K562 (cell line): ENCODE data around the gene RPS6KA2. TPM values are rescaled to one million over a fixed set of nuclear protein-coding genes. Genes with fewer than 3 reads are reported as not detected.

Source experiments
- ATAC-seq: fragments of 200-7000 bp; cut with Tn5 transposase; 3 replicates; pipeline ENCODE4 v1.9.1; 2020; ENCODE audit warnings: moderate library complexity
- BruUV-seq: library from RNA; stranded (reverse); fragments of 400-500 nt; replicated peaks from 2 replicates; lab custom pipeline; 2021; lab: Mats Ljungman, UMichigan
- CTCF ChIA-PET: fragments of 300-600 bp; formaldehyde crosslinking; extraction: SDS; loops from one replicate; lab custom pipeline; 2021; ENCODE audit warnings: low intra/inter-chr PET ratio; lab: Yijun Ruan, JAX
- POLR2A ChIA-PET: fragments of 300-600, 350-650 bp; sonication (Branson Sonifier 250); formaldehyde crosslinking; extraction: SDS; loops from one replicate; lab custom pipeline; 2021; ENCODE audit warnings: antibody characterized with exemption, inconsistent platforms; lab: Yijun Ruan, JAX
- DNase-seq, 4 experiments: peaks; one replicate each; pipeline versions ENCODE4 v3.0.0 to v3.0.0-alpha.2; 2011 to 2018; ENCODE audit warnings: low spot score in 3 of 4, mixed read lengths in 3 of 4; ENCODE audit errors: extremely low read depth in 1 of 4
- FAIRE-seq: peaks from 2 replicates; lab custom pipeline; 2011; peaks lifted over from hg19 to GRCh38; lab: Jason Lieb, UNC
- H2AFZ ChIP-seq: 2 replicates; pipeline ENCODE4 v1.6.0; 2011; ENCODE audit warnings: low read depth, low read length, control low read depth, inconsistent platforms
- H3K27ac ChIP-seq: fragments of 200-600 bp; 3 replicates; pipeline ENCODE4 v1.8.0; 2011; ENCODE audit warnings: low read depth, mild to moderate bottlenecking, control low read depth, inconsistent platforms, low read length, moderate library complexity, mixed read lengths; ENCODE audit errors: extremely low read depth
- H3K27me3 ChIP-seq, 2 experiments: fragments of 300-600 bp in 1 of 2; 2 replicates in 1 of 2; 3 replicates in 1 of 2; pipeline versions ENCODE4 v1.6.0 to v1.8.0; 2011; ENCODE audit warnings: inconsistent platforms in 2 of 2, low read length in 2 of 2, mild to moderate bottlenecking in 1 of 2, mixed read lengths in 1 of 2, moderate library complexity in 1 of 2; ENCODE audit not compliant: control insufficient read depth in 2 of 2, insufficient read depth in 2 of 2
- H3K36me3 ChIP-seq: fragments of 300-600 bp; 3 replicates; pipeline ENCODE4 v1.8.0; 2011; ENCODE audit warnings: mild to moderate bottlenecking, low read length, inconsistent platforms; ENCODE audit not compliant: control insufficient read depth, insufficient read depth
- H3K4me1 ChIP-seq, 2 experiments: fragments of 200-600 bp in 1 of 2; replicated peaks in 1 of 2; 2 replicates in 1 of 2; 3 replicates in 1 of 2; pipeline versions ENCODE4 v1.5.1 to v1.8.0; 2011; ENCODE audit warnings: inconsistent platforms in 2 of 2, low read length in 2 of 2, mild to moderate bottlenecking in 1 of 2, mixed read lengths in 1 of 2, moderate library complexity in 1 of 2; ENCODE audit not compliant: control insufficient read depth in 2 of 2, insufficient read depth in 2 of 2
- H3K4me2 ChIP-seq: 2 replicates; pipeline ENCODE4 v1.6.1; 2011; ENCODE audit warnings: low read length, control low read depth, inconsistent platforms, mixed read lengths; ENCODE audit not compliant: insufficient read depth
- H3K4me3 ChIP-seq: fragments of 200-600 bp; sonication (generic), shearing (Covaris generic); 2 replicates; pipeline ENCODE4 v1.5.1; 2016; ENCODE audit warnings: control low read depth, inconsistent platforms
- H3K79me2 ChIP-seq: fragments of 200-600 bp; 3 replicates; pipeline ENCODE4 v1.8.0; 2011; ENCODE audit warnings: low read length, inconsistent platforms; ENCODE audit not compliant: control insufficient read depth, insufficient read depth
- H3K9ac ChIP-seq, 2 experiments: 2 replicates each; pipeline versions ENCODE4 v1.6.0 to v1.6.1; 2011; ENCODE audit warnings: low read depth in 2 of 2, low read length in 2 of 2, control low read depth in 1 of 2, inconsistent platforms in 1 of 2, mild to moderate bottlenecking in 1 of 2, mixed read lengths in 1 of 2; ENCODE audit not compliant: insufficient read depth in 1 of 2
- H3K9me1 ChIP-seq: one replicate; pipeline ENCODE4 v1.6.0; 2011; ENCODE audit warnings: inconsistent platforms, mild to moderate bottlenecking, low read length, moderate library complexity; ENCODE audit not compliant: control insufficient read depth, insufficient read depth
- H3K9me3 ChIP-seq: replicated peaks from 2 replicates; pipeline ENCODE4 v1.5.1; 2011; ENCODE audit warnings: low read depth, low read length, inconsistent platforms; ENCODE audit not compliant: control insufficient read depth, insufficient read depth
- H4K20me1 ChIP-seq: replicated peaks from 2 replicates; pipeline ENCODE4 v1.6.1; 2011; ENCODE audit warnings: low read length, inconsistent platforms, mixed read lengths; ENCODE audit not compliant: control insufficient read depth, insufficient read depth
- ARHGAP35 ChIP-seq: fragments of 450-650 bp; IDR thresholded peaks from 2 replicates; pipeline ENCODE4 v1.6.1; 2018; ENCODE audit not compliant: partially characterized antibody
- BRCA1 ChIP-seq, 2 experiments: fragments of 450-650 bp in 1 of 2; sonication (generic) in 1 of 2; formaldehyde crosslinking in 1 of 2; IDR thresholded peaks; 2 replicates each; pipeline versions ENCODE4 v1.5.0 to v1.6.1; 2017 to 2020; ENCODE audit warnings: mild to moderate bottlenecking in 1 of 2, missing genetic modification reagents in 1 of 2
- CHD4 ChIP-seq: fragments of 200-600 bp; sonication (generic); IDR thresholded peaks from 3 replicates; pipeline ENCODE4 v1.6.1; 2012; ENCODE audit warnings: low read depth, mild to moderate bottlenecking, mixed read lengths, low read length, inconsistent platforms; ENCODE audit not compliant: insufficient read depth, insufficient replicate concordance, poor library complexity, severe bottlenecking
- KDM4B ChIP-seq, 2 experiments: fragments of 450-650 bp in 1 of 2; sonication (generic) in 1 of 2; IDR thresholded peaks; 2 replicates each; pipeline ENCODE4 v1.6.1; 2016 to 2017; ENCODE audit warnings: borderline replicate concordance in 2 of 2, antibody characterized with exemption in 1 of 2, low read depth in 1 of 2, mild to moderate bottlenecking in 1 of 2
- NCOA1 ChIP-seq: fragments of 450-650 bp; IDR thresholded peaks from 2 replicates; pipeline ENCODE4 v1.6.1; 2016; ENCODE audit warnings: low read depth
- UBTF ChIP-seq, 2 experiments: IDR thresholded peaks; 2 replicates each; pipeline ENCODE4 v1.6.1; 2012; ENCODE audit warnings: improper control_type of control experiment in 2 of 2, low read depth in 2 of 2, low read length in 2 of 2, borderline replicate concordance in 1 of 2
- XRCC4 ChIP-seq: IDR thresholded peaks from one replicate; pipeline ENCODE4 v1.6.1; 2011; ENCODE audit not compliant: insufficient read depth, insufficient read length; ENCODE audit errors: extremely low read depth
- ZNF407 ChIP-seq: fragments of 450-650 bp; IDR thresholded peaks from 2 replicates; pipeline ENCODE4 v1.6.1; 2016; ENCODE audit warnings: low read depth
- ZNF445 ChIP-seq: fragments of 250-450 bp; sonication (Bioruptor Pico); IDR thresholded peaks from 2 replicates; pipeline ENCODE4 v1.4.0; 2020; ENCODE audit warnings: low read depth, mild to moderate bottlenecking, moderate library complexity
- ZNF79 ChIP-seq: fragments of 250-450 bp; sonication (Bioruptor Pico); IDR thresholded peaks from 2 replicates; pipeline ENCODE4 v1.4.0; 2020; ENCODE audit warnings: low read depth, mild to moderate bottlenecking, moderate library complexity
- WGBS: fragments of 100-300 bp; shearing (Covaris generic); methylation state at CpG from one replicate; pipeline ENCODE4 v1.1.6; 2016; ENCODE audit warnings: low coverage, mixed read lengths; ENCODE audit not compliant: insufficient coverage; ENCODE audit errors: missing lambda C conversion rate; 5-methylcytosine and 5-hydroxymethylcytosine counted together
- in situ Hi-C: fragments of 300-500 bp; cut with MboI; formaldehyde crosslinking; loops from 4 replicates; pipeline ENCODE4 v1.15.0; 2018; ENCODE audit warnings: inconsistent platforms, mixed read lengths
- intact Hi-C: fragments of 100-400 bp; cut with micrococcal nuclease; formaldehyde crosslinking; loops from 2 replicates; pipeline ENCODE4 v1.14.2; 2022
- polyA plus RNA-seq, 8 experiments: library from polyadenylated mRNA; depleted of rRNA in 4 of 8; stranded (reverse) in 5 of 8; unstranded in 3 of 8; fragments of >200 nt; fragmentation: Nextera tagmentation in 2 of 8; fragmentation: Illumina TruSeq in 1 of 8; extraction: Ambion mirVana in 2 of 8; extraction: Trizol in 1 of 8; gene quantifications; 2 replicates each; pipeline versions ENCODE4 v1.2.1 to v1.2.3, GENCODE V29; 2011 to 2014; ENCODE audit warnings: inconsistent platforms in 1 of 8, missing spikeins in 1 of 8
- total RNA-seq, 7 experiments: library from RNA; depleted of rRNA in 6 of 7; stranded (reverse); fragments of >200 nt in 6 of 7; fragmentation: Illumina TruSeq in 2 of 7; extraction: Trizol in 2 of 7; gene quantifications; 2 replicates each; pipeline versions ENCODE4 v1.2.1 to v1.2.3, GENCODE V29; 2011 to 2021; ENCODE audit warnings: low replicate concordance in 1 of 7

The RPS6KA2 gene
- total and polyA plus RNA-seq, 9 of the 15 experiments (the other 6 are each of a cell fraction or from before 2014, with no cell fraction given) = 0.29 to 1.00 (median 0.53) TPM

- TF ChIP-seq XRCC4 = no peak
- no peak for TF ChIP-seq UBTF (IDR thresholded peaks at IDR 0.05; ENCODE audit: borderline replicate concordance in 1 of 2, low read depth in 2 of 2, low read length in 2 of 2)
Measured at GRCh38 chr6:166646716-166647115, 19.7 kb upstream of the RPS6KA2 start (continued).

- H3K27me3 ChIP-seq = peaks cover 3 to 28% of the 10 kb centered on the region in 2 experiments; a peak in 4 of 5 replicates
- DNase-seq (no peak), ATAC-seq (no peak), FAIRE-seq (no peak)
- H3K4me3 ChIP-seq = no peak overlapping the region
- H3K79me2 ChIP-seq = no peaks in the 10 kb centered on the region
- H3K27ac ChIP-seq = no peak overlapping the region
- H3K9me3 ChIP-seq = no peaks in the 10 kb centered on the region; the same call in 1 of the 2 replicates
- no peak overlapping the region for H3K4me2 ChIP-seq
- H3K4me1 ChIP-seq = no peaks in the 10 kb centered on the region
- intact Hi-C loops = no loop called here
- ChIA-PET POLR2A (interaction anchor here (0.7 kb wide), 1 partner anchor 33 kb away, joined by 3 read pairs; no protein-coding TSS in a partner anchor), CTCF (no interaction called here)
- no peaks in the 10 kb centered on the region for H3K9me1 ChIP-seq
- BruUV-seq = no TSS peak
- in situ Hi-C loops = no loop called here
- H4K20me1 ChIP-seq = no peaks in the 10 kb centered on the region
- 0% methylated on average over 8 of the region's 8 CpGs for WGBS
- H3K9ac ChIP-seq = no peak overlapping the region
- H3K36me3 ChIP-seq = no peaks in the 10 kb centered on the region
- no peak overlapping the region for H2AFZ ChIP-seq
- TF ChIP-seq ZNF407 (no peak), ARHGAP35 (no peak), ZNF79 (CRISPR knock-in tag) (no peak), CHD4 (no peak), BRCA1 (IDR thresholded peaks at IDR 0.05) (no peak), BRCA1 (CRISPR knock-in tag; IDR thresholded peaks at IDR 0.05) (no peak), KDM4B (IDR thresholded peaks at IDR 0.05; ENCODE audit: borderline replicate concordance in 2 of 2, low read depth in 1 of 2) (no peak), NCOA1 (no peak), ZNF445 (CRISPR knock-in tag) (no peak)
Measured at GRCh38 chr6:166645896-166646295, 18.8 kb upstream of the RPS6KA2 start.
